Ramos (cell line): ENCODE measurements around the gene ACOT9.
"Not testable (repeated sequence)": the region's sequence is repeated elsewhere in the genome, so short reads cannot be mapped to it uniquely, and the experiment has no call there.

Source experiments
- in situ Hi-C: fragments of 300-500 bp; cut with MboI; formaldehyde crosslinking; loops from one replicate; pipeline ENCODE4 v1.14.3; 2022; ENCODE audit warnings: low sequenced_read_pairs; ENCODE audit not compliant: unreplicated experiment

Gene ACOT9

GRCh38 chrX:23720117-23720677, 22.9 kb downstream of the ACOT9 start:
- in situ Hi-C loops: no loop called here

- in situ Hi-C loops: no loop called here
Measured at GRCh38 chrX:23705235-23705634, 37.8 kb downstream of the ACOT9 start.

DNA sequence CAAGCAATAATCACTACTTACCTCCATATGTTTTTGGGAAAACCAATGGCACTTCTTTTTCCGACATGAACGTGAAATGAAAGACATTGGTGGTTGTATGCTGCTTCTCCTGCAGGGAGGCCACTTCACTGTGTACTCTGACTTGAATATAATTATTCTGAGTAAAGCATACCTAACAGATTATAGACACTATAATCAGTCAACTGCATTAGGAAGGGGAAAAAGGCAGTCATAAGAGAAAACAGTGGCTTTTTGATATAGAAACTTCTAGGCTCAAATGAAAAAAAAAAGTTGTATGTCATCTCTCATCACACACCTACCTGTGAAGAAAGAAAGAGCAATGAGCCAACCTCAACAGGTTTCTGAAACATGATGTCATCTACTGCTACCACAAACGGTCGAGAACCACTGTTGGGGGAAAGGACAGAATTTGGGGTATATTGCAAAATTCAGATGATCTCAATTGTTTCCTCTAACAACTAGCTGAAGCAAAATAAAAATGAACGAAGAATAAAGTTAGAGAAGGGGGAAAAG, 38.3 kb downstream of the ACOT9 start:
- in situ Hi-C loops: no loop called here

DNA sequence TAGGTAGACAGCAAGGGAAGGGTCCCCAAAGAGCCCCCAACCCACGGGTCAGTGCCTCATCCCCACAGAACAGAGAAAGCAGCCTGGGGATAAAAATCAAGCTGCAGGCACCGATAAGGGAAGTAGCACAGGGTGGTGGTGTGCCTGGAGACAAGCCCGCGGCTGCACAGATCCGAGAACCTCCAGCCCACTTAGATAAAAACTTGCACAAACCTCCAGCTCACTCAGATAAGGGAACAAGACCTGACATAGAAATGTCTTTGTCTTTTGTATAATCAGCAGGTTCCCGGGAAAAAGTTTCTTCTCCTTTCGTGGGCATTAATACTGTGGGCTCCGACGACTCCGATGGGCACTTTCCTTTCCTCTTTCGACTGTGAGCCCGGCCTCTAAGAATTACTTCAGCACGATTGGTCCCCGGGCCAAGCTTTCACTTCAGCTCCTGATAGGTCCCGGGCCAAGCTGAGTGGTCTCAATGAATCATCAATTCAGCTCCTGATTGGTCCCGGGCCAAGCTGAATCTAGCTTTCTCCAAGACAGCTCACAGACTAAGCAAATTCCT, 43.4 kb downstream of the ACOT9 start:
- in situ Hi-C loops: loop anchor here (5.0 kb wide), 1 partner anchor 203 kb away; no protein-coding TSS in a partner anchor

DNA sequence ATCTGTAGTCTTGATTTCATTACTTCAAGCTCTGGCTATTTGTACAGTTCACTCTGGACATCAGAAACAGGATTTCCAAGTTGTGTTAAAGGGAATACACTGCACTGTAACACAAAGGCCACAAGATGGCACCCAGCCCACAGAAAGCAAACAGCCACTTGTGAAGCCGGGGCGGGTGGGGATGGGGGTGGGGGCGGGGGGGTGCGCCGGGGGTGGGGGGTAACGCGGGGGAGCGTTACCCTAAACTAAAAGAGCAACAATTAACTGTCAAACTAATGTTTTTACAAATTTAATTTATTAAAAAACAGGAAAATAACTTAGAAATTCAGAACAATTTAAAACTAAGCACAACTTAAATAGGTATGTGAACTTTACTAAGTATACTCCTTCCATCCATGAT, 48.5 kb downstream of the ACOT9 start:
- in situ Hi-C loops: loop anchor here (5.0 kb wide), 1 partner anchor 208 kb away; no protein-coding TSS in a partner anchor

DNA sequence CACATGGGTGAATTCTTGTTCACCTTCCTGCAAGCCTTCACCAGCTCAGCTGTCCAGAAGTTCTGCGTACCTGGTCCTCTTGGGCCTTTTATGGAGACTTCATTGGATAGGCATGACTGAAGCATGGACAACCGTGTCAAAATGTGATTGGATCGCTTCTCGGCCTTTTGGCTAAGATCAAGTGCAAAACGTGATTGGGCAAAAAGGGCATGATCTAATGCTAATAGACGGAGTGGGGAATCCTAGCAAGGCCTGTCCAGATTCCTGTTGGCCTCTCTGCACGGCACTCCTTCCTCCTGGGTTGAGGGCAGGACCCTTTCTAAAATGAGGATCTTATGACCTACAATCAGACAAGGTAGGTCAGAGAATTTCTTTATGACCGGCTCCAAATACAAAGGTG, 50.9 kb downstream of the ACOT9 start:
- in situ Hi-C loops: no loop called here

- in situ Hi-C loops: not testable (repeated sequence)
Measured at GRCh38 chrX:23676486-23676885, 66.6 kb downstream of the ACOT9 start.

GRCh38 chrX:23673108-23673507, 70.0 kb downstream of the ACOT9 start:
- in situ Hi-C loops: no loop called here

DNA sequence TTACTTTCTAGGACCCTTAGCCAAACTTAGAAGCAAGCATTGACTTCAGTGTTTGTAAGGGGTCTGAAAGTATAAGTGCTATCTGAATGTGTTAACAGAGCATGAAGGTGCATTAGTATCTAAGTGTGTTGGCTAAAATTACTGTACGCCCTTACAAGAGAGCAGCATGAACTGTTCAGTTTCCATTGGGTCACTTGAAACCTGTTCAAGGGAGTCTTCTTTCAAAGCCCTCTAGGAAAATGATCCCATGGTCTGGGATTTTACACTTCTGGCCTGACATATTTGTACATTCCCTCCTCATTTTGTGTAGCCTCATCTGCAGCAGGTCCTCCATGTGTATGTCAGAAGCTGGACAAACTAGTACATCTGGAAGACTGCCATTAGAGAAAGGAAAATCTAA, 72.5 kb downstream of the ACOT9 start:
- in situ Hi-C loops: no loop called here

DNA sequence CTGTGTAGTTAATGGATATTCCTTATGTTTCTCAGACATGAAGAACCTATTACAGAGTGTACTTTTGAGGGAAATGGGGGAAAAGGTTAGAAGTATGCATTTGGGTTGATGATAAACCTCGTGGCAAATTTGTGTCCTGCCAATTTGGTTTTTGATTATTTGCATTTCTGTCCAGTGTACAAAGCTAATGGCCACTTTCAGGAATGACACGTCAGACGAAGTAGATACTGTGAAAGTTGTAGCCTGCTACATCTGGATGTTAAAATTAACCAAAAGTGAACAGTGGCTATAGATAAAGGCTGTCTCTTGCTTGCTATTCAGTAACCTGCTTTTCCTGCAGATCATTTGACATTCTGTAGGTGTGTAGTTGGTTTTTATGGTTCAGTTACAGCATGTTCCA, 74.7 kb downstream of the ACOT9 start:
- in situ Hi-C loops: no loop called here

GRCh38 chrX:23667239-23668177, 75.6 kb downstream of the ACOT9 start, which contains the start of gene PRDX4:
Gene PRDX4 (plus strand): TSS chrX:23667493. CDS start chrX:23667571, 78 bp downstream.
- in situ Hi-C loops: no loop called here

DNA sequence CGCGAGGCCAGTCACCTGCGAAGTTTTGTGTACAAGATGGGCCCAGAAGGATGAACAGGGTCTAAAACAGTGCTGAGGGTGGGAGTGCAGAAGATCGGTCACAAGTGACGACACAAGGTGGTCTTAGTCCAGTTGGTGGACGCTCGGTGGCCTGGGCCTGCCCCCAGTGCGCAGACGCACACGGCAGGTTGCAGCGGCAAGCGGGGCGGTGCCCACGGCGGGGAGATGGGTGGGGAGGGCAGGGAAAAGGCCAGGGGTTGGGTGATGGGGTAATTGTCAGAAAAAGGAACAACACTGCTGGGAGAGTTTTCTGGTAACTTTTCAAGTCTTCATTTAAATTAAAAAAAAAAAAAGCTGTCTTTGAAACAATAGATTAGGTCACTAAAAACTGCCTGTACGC, 76.8 kb downstream of the ACOT9 start:
- in situ Hi-C loops: no loop called here

DNA sequence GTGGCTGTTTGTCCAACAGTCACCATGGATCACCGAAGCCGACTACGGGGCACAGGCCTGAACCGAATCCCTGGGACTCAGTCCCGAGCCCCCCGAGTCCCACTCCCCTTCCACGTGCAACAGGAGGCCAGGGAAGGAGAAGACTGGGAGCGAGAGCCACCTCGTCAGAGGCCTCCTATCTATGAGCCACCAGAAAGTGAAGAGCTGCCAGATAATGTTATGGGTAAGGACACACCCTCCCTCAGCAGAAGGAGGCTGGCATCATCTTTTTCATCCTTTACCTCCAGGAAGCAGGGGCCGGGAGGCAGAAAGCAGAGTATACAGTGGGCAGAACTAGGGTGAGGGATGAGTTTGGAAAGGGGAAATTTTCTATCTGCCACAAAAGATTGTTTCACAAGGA, 78.6 kb downstream of the ACOT9 start:
- in situ Hi-C loops: no loop called here

GRCh38 chrX:23662853-23663252, 80.2 kb downstream of the ACOT9 start:
- in situ Hi-C loops: no loop called here

DNA sequence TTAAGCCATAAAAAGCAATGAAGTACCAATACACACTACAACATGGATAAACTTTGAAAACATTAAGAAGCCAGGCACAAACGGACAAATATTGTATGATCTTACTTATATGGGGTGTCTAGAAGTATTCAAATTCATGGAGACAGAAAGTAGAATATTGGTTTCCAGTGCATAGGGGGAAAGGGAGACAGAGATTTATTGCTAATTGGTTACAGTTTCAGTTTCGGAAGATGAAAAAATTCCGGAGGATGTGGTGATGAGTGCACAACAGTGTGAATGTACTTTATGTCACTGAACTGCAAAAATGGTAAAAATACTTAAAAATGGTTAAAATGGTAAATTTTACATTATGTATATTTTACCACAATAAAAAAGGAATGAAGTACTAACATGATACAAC, 80.9 kb downstream of the ACOT9 start:
- in situ Hi-C loops: no loop called here

DNA sequence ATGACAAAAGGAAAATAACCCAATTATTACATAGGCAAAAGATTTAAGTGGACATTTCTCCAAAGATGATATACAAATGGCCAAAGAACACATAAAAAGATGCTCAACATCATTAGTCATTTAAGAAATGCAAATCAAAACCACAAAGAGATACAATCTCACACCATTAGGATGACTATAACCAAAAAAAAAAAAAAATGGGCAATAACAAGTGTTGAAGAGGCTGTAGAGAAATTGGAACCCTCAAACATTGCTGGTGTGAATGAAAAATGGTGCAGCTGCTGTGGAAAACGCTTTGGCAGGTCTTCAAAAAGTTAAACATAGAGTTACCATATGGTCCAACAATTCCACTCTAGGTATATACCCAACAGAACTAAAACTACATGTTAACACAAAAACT, 81.4 kb downstream of the ACOT9 start:
- in situ Hi-C loops: no loop called here

GRCh38 chrX:23660766-23661132, 82.3 kb downstream of the ACOT9 start:
- in situ Hi-C loops: no loop called here

DNA sequence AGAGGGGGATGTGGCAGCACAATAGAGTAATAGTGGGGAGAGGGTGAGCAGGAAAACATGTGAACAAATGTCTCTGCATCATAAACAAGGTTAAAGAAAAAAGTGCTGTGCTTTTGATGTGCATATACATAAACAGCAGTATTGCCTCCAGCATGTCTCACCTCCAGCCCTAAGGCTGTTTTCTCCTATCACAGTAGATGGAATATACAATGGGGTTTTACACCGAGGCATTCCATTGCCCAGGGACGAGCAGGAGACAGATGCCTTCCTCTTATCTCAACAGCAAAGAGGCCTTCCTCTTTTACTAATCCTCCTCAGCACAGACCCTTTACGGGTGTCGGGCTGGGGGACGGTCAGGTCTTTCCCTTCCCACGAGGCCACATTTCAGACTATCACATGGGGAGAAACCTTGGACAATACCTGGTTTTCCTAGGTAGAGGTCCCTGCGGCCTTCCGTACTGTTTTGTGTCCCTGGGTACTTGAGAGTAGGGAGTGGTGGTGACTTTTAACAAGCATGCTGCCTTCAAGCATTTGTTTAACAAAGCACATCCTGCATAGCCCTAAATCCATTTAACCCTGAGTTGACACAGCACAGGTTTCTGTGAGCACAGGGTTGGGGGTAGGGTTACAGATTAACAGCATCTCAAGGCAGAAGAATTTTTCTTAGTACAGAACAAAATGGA, 82.9 kb downstream of the ACOT9 start:
- in situ Hi-C loops: not testable (repeated sequence)

DNA sequence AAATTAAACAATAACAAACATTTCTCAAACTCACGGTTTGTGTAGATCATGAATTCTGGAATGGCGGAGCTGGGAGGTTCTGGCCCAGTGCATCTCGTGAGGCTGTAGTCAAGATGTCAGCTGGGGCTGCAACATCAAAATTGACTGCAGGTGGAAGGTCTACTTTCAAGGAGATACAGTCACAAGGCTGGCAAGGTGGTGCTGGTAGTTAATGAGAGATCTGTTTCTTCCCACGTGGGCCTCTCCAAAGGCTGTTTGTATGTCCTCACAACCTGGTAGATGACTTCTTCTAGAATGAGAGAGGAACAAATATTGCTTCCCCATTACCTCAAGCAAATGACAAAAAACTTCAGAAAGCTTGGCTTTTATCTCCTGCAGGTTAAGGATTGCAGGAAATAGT, 83.7 kb downstream of the ACOT9 start:
- in situ Hi-C loops: no loop called here

- in situ Hi-C loops: no loop called here
Measured at GRCh38 chrX:23656684-23657083, 86.4 kb downstream of the ACOT9 start.

DNA sequence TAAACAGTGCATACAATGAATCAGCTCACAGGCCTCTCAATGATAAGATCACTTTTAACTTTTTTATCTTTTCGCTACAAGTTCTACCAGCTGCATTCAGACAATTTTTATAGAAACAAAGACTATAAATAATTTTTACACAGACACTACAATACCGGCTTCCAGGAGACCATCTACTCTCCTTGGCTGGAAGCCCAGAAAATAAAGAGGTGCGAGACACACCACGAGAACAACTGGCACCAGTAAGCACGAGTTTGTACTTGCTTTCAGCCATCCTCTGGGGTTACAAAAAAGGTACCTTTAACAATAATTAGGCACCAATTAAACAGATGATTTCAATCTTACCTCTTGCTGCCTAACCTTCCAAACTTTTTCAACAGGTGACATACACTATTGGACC, 87.0 kb downstream of the ACOT9 start:
- in situ Hi-C loops: no loop called here
